Uterus (tissue), 2 donors: ENCODE results near the gene MARVELD1.

Source experiments
- POLR2A ChIP-seq, 2 donors: fragments of 450-650 bp; IDR thresholded peaks; one replicate each; pipeline ENCODE4 v1.6.1; 2016; ENCODE audit warnings: antibody characterized with exemption in 2 of 2, mild to moderate bottlenecking in 1 of 2, moderate library complexity in 1 of 2
- TF ChIP-seq, protein P1 (sequence below), 4 experiments: fragments of 200-600 bp in 2 of 4; fragments of 450-650 bp in 2 of 4; sonication (generic) in 2 of 4; IDR thresholded peaks; one replicate each; pipeline ENCODE4 v1.5.1; 2016 to 2019; ENCODE audit warnings: antibody characterized with exemption in 4 of 4, mild to moderate bottlenecking in 2 of 4, moderate library complexity in 1 of 4

- TF ChIP-seq, protein P1, sequence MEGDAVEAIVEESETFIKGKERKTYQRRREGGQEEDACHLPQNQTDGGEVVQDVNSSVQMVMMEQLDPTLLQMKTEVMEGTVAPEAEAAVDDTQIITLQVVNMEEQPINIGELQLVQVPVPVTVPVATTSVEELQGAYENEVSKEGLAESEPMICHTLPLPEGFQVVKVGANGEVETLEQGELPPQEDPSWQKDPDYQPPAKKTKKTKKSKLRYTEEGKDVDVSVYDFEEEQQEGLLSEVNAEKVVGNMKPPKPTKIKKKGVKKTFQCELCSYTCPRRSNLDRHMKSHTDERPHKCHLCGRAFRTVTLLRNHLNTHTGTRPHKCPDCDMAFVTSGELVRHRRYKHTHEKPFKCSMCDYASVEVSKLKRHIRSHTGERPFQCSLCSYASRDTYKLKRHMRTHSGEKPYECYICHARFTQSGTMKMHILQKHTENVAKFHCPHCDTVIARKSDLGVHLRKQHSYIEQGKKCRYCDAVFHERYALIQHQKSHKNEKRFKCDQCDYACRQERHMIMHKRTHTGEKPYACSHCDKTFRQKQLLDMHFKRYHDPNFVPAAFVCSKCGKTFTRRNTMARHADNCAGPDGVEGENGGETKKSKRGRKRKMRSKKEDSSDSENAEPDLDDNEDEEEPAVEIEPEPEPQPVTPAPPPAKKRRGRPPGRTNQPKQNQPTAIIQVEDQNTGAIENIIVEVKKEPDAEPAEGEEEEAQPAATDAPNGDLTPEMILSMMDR (IDR thresholded peaks at IDR 0.05), result no peak
- TF ChIP-seq POLR2A (IDR thresholded peaks at IDR 0.05), result no peak
These were observed 31.0 kb downstream of the MARVELD1 start for GRCh38 chr10:97744405-97745035.
